Mucosa of stomach (tissue), 1 donor: Measurements from ENCODE around the gene TEX28.
"Not testable (repeated sequence)": the region's sequence is repeated elsewhere in the genome, so short reads cannot be mapped to it uniquely, and the experiment has no call there.

Experiments
- H3K27me3 ChIP-seq: one replicate; pipeline ENCODE4 v1.7.0; 2013; ENCODE audit warnings: mild to moderate bottlenecking, low read length; ENCODE audit not compliant: control insufficient read depth, insufficient read depth
- H3K36me3 ChIP-seq: one replicate; pipeline ENCODE4 v1.7.0; 2013; ENCODE audit warnings: low read length; ENCODE audit not compliant: control insufficient read depth, insufficient read depth
- H3K4me1 ChIP-seq: one replicate; pipeline ENCODE4 v1.7.0; 2013; ENCODE audit warnings: mild to moderate bottlenecking, low read length; ENCODE audit not compliant: control insufficient read depth, insufficient read depth
- H3K4me3 ChIP-seq: one replicate; pipeline ENCODE4 v1.7.0; 2013; ENCODE audit warnings: low read length
- H3K9ac ChIP-seq: one replicate; pipeline ENCODE4 v1.7.0; 2013; ENCODE audit warnings: mild to moderate bottlenecking, low read length, moderate library complexity
- H3K9me3 ChIP-seq: one replicate; pipeline ENCODE4 v1.7.0; 2013; ENCODE audit warnings: mild to moderate bottlenecking, low read length, moderate library complexity; ENCODE audit not compliant: control insufficient read depth
- donor health status: Pancreatic carcinoma.

TEX28 gene

GRCh38 chrX:154225292-154225691 is 69.6 kb downstream of the TEX28 start:
- H3K9ac ChIP-seq, H3K27me3 ChIP-seq, H3K4me3 ChIP-seq, H3K4me1 ChIP-seq, H3K9me3 ChIP-seq, H3K36me3 ChIP-seq: not testable (repeated sequence)
